Suprapubic skin (tissue), 4 donors: ENCODE results near the gene TNFAIP2. TPM values are rescaled to one million over a fixed set of nuclear protein-coding genes. Genes with fewer than 3 reads are reported as not detected.

ENCODE experiments used
- DNase-seq, 2 donors: peaks; one replicate each; pipeline ENCODE4 v3.0.0-alpha.2; 2019; ENCODE audit warnings: low spot score in 2 of 2
- H3K27ac ChIP-seq: fragments of 200-600 bp; sonication (generic); one replicate; pipeline ENCODE4 v1.5.1; 2019
- H3K27me3 ChIP-seq: fragments of 200-600 bp; sonication (generic); one replicate; pipeline ENCODE4 v1.5.1; 2019
- H3K36me3 ChIP-seq: fragments of 200-600 bp; sonication (generic); one replicate; pipeline ENCODE4 v1.5.1; 2019
- H3K4me1 ChIP-seq: fragments of 200-600 bp; sonication (generic); one replicate; pipeline ENCODE4 v1.5.1; 2019
- H3K4me3 ChIP-seq: fragments of 200-600 bp; sonication (generic); one replicate; pipeline ENCODE4 v1.5.1; 2019; ENCODE audit warnings: mild to moderate bottlenecking
- H3K9me3 ChIP-seq: fragments of 200-600 bp; sonication (generic); one replicate; pipeline ENCODE4 v1.5.1; 2019
- EP300 ChIP-seq: sonication (generic); formaldehyde crosslinking; IDR thresholded peaks from one replicate; pipeline ENCODE4 v1.6.1; 2017; ENCODE audit warnings: antibody characterized with exemption
- POLR2A ChIP-seq, 2 donors: fragments of 450-650 bp; IDR thresholded peaks; one replicate each; pipeline ENCODE4 v1.6.1; 2017; ENCODE audit warnings: antibody characterized with exemption in 2 of 2, mild to moderate bottlenecking in 2 of 2, moderate library complexity in 2 of 2
- POLR2AphosphoS5 ChIP-seq, 3 donors: sonication (generic); formaldehyde crosslinking; IDR thresholded peaks; one replicate each; pipeline ENCODE4 v1.6.1; 2017; ENCODE audit warnings: antibody characterized with exemption in 3 of 3
- WGBS: methylation state at CpG from one replicate; pipeline ENCODE4 v1.1.5; 2018; 5-methylcytosine and 5-hydroxymethylcytosine counted together
- total RNA-seq, 4 donors: library from RNA; depleted of rRNA; stranded (reverse); fragments of >200 nt; gene quantifications; one replicate each; pipeline ENCODE4 v1.1.0, GENCODE V29; 2016
- TF ChIP-seq, protein P1 (sequence below), 2 donors: fragments of 200-600 bp in 1 of 2; fragments of 450-650 bp in 1 of 2; sonication (generic) in 1 of 2; IDR thresholded peaks; one replicate each; pipeline ENCODE4 v1.5.1; 2016 to 2019; ENCODE audit warnings: antibody characterized with exemption in 2 of 2, mild to moderate bottlenecking in 1 of 2, moderate library complexity in 1 of 2

The TNFAIP2 gene, protein sequence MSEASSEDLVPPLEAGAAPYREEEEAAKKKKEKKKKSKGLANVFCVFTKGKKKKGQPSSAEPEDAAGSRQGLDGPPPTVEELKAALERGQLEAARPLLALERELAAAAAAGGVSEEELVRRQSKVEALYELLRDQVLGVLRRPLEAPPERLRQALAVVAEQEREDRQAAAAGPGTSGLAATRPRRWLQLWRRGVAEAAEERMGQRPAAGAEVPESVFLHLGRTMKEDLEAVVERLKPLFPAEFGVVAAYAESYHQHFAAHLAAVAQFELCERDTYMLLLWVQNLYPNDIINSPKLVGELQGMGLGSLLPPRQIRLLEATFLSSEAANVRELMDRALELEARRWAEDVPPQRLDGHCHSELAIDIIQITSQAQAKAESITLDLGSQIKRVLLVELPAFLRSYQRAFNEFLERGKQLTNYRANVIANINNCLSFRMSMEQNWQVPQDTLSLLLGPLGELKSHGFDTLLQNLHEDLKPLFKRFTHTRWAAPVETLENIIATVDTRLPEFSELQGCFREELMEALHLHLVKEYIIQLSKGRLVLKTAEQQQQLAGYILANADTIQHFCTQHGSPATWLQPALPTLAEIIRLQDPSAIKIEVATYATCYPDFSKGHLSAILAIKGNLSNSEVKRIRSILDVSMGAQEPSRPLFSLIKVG
- total RNA-seq: 10 to 100 TPM; 11.9 to 23.3 (median 16.4) TPM

DNA sequence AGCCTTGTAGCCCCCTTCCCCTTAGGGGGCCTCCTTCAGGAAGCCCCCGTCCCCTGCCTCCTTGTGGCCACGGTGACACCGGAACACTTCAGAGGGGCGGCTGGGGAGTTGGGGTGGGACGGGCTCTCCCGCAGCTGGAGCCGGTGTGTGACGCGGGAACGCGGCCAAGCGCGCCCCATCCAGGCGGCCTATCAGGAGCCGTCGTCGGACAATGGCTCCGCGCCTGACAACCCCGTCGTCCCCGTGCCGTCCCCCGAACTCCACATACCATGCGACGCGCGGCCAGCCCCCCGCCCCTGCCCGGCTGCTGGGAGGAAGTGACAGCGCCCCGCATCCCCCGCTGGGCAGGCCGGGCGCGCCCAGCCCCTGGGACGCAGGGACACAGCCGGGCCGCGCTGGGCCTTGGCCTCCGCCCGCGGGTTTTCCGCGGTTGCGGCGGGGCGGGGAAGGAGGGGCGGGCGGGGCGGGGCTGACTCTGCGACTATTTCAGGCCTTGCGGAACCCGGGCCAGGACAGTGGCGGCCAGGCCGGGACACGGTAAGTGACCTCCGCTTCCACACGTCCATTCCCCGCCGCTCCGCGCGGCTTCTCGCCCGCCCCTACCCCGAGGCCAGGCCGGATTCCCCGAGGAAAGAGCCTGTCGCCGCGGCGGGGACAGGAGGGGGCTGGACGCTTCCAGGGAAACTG, at the start of gene TNFAIP2:
Gene TNFAIP2 (plus strand): TSS at position 515 of the 687 bp plus-strand sequence. CDS start 2,997 bp downstream, outside the sequence.
- peaks cover 10% of the 10 kb centered on the region for H3K27me3 ChIP-seq
- no peaks in the 10 kb centered on the region for H3K36me3 ChIP-seq
- WGBS: 8% methylated on average over 2 of the region's 74 CpGs
- TF ChIP-seq, protein P1, sequence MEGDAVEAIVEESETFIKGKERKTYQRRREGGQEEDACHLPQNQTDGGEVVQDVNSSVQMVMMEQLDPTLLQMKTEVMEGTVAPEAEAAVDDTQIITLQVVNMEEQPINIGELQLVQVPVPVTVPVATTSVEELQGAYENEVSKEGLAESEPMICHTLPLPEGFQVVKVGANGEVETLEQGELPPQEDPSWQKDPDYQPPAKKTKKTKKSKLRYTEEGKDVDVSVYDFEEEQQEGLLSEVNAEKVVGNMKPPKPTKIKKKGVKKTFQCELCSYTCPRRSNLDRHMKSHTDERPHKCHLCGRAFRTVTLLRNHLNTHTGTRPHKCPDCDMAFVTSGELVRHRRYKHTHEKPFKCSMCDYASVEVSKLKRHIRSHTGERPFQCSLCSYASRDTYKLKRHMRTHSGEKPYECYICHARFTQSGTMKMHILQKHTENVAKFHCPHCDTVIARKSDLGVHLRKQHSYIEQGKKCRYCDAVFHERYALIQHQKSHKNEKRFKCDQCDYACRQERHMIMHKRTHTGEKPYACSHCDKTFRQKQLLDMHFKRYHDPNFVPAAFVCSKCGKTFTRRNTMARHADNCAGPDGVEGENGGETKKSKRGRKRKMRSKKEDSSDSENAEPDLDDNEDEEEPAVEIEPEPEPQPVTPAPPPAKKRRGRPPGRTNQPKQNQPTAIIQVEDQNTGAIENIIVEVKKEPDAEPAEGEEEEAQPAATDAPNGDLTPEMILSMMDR (IDR thresholded peaks at IDR 0.05): no peak
- peak in 1 of 3 donors; percentile 22 for TF ChIP-seq POLR2AphosphoS5 (IDR thresholded peaks at IDR 0.05)
- TF ChIP-seq EP300: no peak
- TF ChIP-seq POLR2A (IDR thresholded peaks at IDR 0.05): peak in 1 of 2 donors; percentile 82
- no peaks in the 10 kb centered on the region for H3K9me3 ChIP-seq
- peak in 1 of 2 donors; percentile 82 for DNase-seq
- peak within 1 kb of the TSS; percentile 76 for H3K4me3 ChIP-seq
- peaks cover 91% of the 10 kb centered on the region for H3K4me1 ChIP-seq
- H3K27ac ChIP-seq: peak within 1 kb of the TSS; percentile 95

DNA sequence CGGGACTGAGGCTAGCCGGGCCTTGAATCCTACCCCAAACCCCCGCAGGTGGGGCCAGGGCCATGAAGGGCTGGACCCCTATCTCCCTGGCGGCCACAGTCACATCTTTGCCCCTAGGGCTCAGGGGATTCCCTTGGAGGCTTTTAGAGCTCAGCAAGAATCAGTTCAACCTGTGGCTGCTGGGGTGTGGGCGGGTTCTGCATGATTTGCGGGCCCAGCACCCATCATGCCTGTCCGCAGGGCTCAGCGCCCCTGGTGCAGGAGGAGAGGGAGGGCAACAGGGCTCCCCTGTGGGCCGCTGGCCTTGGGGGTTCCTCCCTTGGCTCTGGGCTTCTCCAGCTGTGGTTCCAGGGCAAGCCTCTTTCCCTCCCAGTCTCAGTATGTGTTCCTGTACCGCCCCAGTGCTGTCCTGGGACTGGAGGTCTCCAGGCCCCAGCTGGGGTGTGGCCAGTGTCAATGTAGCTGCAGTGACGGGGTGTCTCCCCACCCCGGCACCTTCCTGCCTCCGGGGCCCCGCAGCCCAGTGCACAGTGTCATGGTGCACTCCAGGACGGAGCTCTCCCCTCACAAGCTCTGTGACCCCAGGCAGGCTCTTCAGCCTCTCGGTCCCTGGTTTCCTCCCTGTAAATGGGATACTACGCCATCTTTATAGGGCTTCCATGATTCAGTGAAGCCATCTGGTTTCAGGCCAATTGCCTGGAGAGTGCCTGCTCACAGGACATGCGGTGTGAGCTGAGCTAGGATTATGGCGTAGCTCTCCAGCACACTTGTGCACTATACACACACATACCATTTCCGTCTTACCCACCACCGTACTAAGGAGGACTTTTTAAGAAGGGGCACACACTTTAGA, 49.2 kb upstream of the TNFAIP2 start:
- TF ChIP-seq, protein P1 (IDR thresholded peaks at IDR 0.05): no peak
- TF ChIP-seq EP300 (no peak), POLR2A (IDR thresholded peaks at IDR 0.05) (no peak), POLR2AphosphoS5 (IDR thresholded peaks at IDR 0.05) (no peak)
- DNase-seq: peak in 1 of 2 donors; percentile 65
- H3K27ac ChIP-seq: peak overlapping the region; percentile 87
- H3K27me3 ChIP-seq: no peaks in the 10 kb centered on the region
- no peaks in the 10 kb centered on the region for H3K9me3 ChIP-seq
- H3K36me3 ChIP-seq: no peaks in the 10 kb centered on the region
- WGBS: 64% methylated on average over 13 of the region's 21 CpGs
- H3K4me1 ChIP-seq: peaks cover 52% of the 10 kb centered on the region
- no peak overlapping the region for H3K4me3 ChIP-seq

GRCh38 chr14:103074729-103075367, 48.4 kb upstream of the TNFAIP2 start:
- TF ChIP-seq EP300 (no peak), POLR2AphosphoS5 (IDR thresholded peaks at IDR 0.05) (no peak)
- TF ChIP-seq, protein P1 (IDR thresholded peaks at IDR 0.05): no peak
- Histone ChIP-seq H3K27me3 (no peaks in the 10 kb centered on the region), H3K27ac (peak overlapping the region; percentile 87), H3K36me3 (no peaks in the 10 kb centered on the region), H3K4me1 (peaks cover 52% of the 10 kb centered on the region), H3K4me3 (peak overlapping the region; percentile 47), H3K9me3 (no peaks in the 10 kb centered on the region)
- peak; percentile 90 to 94 for DNase-seq
- 27% methylated on average over 3 of the region's 21 CpGs for whole genome bisulfite sequencing

GRCh38 chr14:103078420-103078749, 44.9 kb upstream of the TNFAIP2 start:
- no peaks in the 10 kb centered on the region for H3K36me3 ChIP-seq
- DNase-seq: peak; percentile 87 to 94
- H3K4me3 ChIP-seq: no peak overlapping the region
- TF ChIP-seq POLR2AphosphoS5 (IDR thresholded peaks at IDR 0.05): no peak
- no peak for TF ChIP-seq POLR2A (IDR thresholded peaks at IDR 0.05)
- TF ChIP-seq, protein P1 (IDR thresholded peaks at IDR 0.05): peak; percentile 68 to 85
- H3K27me3 ChIP-seq: peaks cover 3% of the 10 kb centered on the region
- 11% methylated on average over 9 of the region's 9 CpGs for WGBS
- H3K9me3 ChIP-seq: no peaks in the 10 kb centered on the region
- no peak overlapping the region for H3K27ac ChIP-seq
- H3K4me1 ChIP-seq: peaks cover 25% of the 10 kb centered on the region
